ENCODE data around the gene DRC7. TPM values are rescaled to one million over a fixed set of nuclear protein-coding genes. Genes with fewer than 3 reads are reported as not detected.

DRC7 gene
- total RNA-seq, 4 donors from 2014 or later = 0.22 to 7.1 TPM; not detected in 2

DNA sequence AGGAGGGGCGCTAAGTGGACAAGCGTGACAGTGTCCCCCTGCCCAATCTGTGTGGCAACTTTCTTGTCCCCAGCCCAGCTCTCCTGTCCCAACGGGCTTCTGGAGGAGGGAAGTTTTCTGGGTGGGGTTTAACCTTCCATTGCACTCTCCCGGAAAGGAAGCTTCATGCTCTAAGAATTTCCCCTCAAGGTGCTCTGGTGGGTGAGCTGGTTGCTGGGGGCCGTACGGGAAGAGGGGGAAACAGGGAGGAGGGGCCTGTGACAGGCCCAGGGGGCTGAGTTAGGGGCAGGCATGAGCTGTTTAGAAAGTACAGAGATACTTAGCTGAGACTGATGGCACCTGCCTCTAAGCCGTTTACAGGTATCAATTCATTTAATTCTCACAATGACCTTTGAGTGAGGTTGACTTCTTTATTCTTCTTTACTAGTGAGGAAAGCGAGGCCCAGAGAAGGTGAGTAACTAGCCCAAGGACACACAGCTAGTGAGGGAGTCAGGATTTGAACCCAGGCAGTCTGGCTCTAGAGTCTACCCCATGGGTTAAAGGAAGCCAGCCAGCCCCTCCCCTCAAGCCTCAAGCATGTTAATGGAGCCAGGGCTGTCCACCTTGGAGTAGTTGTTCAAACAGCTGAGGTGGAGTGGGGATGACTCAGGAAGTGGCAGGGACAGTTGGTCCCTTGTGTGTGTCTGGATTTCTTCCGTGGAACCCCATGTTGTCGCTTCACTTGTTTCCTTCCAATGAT is 47.3 kb upstream of the DRC7 start:
- Histone ChIP-seq H3K27me3 (no peaks in the 10 kb centered on the region), H3K36me3 (peaks cover 15 to 18% of the 10 kb centered on the region in 2 donors), H3K27ac (peak overlapping the region; percentile 55 to 80 (median 58)), H3K9me3 (no peaks in the 10 kb centered on the region), H3K4me3 (replicated peaks in 1 of 3) (no peak overlapping the region), H3K4me1 (peaks cover 11 to 57% of the 10 kb centered on the region in 2 donors)
- no peak for DNase-seq
- WGBS, 2 donors = 54 to 64% methylated on average over 10 of the region's 10 CpGs
- TF ChIP-seq, protein P1, sequence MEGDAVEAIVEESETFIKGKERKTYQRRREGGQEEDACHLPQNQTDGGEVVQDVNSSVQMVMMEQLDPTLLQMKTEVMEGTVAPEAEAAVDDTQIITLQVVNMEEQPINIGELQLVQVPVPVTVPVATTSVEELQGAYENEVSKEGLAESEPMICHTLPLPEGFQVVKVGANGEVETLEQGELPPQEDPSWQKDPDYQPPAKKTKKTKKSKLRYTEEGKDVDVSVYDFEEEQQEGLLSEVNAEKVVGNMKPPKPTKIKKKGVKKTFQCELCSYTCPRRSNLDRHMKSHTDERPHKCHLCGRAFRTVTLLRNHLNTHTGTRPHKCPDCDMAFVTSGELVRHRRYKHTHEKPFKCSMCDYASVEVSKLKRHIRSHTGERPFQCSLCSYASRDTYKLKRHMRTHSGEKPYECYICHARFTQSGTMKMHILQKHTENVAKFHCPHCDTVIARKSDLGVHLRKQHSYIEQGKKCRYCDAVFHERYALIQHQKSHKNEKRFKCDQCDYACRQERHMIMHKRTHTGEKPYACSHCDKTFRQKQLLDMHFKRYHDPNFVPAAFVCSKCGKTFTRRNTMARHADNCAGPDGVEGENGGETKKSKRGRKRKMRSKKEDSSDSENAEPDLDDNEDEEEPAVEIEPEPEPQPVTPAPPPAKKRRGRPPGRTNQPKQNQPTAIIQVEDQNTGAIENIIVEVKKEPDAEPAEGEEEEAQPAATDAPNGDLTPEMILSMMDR (IDR thresholded peaks at IDR 0.05) = no peak
- intact Hi-C loops (cut with DNase I) = no loop called here

DNA sequence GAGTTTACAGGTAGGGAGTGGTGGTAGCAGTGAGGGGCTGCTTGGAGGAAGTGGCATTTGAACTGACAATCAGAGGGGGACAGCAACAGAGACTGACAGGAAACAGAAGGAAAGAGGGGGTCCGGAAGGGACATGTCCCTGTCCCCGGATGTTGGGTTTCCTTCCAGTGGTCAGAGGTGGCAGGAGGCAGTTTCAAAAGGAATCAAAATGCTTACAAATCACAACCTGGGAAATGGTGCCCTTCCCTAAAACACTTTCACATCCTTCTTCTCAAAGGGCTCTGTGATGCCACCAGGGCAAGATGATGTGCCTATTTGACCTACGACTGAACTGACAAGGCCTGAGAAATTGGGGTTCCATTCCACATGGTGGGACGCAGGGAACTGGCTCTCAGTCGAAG is 46.5 kb upstream of the DRC7 start:
- no peaks in the 10 kb centered on the region for H3K27me3 ChIP-seq
- peak overlapping the region; percentile 45 to 80 (median 58) for H3K27ac ChIP-seq
- TF ChIP-seq POLR2A (IDR thresholded peaks at IDR 0.05) = no peak
- TF ChIP-seq, protein P1 (IDR thresholded peaks at IDR 0.05) = no peak
- intact Hi-C loops (cut with DNase I) = loop anchor here (2.0 kb wide), 1 partner anchor 47 kb away; no protein-coding TSS in a partner anchor
- WGBS, 2 donors = 69 to 77% methylated on average over 5 of the region's 5 CpGs
- H3K4me3 ChIP-seq (replicated peaks in 1 of 3) = no peak overlapping the region
- H3K4me1 ChIP-seq = peaks cover 4 to 51% of the 10 kb centered on the region in 2 donors
- H3K36me3 ChIP-seq = peaks cover 19 to 26% of the 10 kb centered on the region in 2 donors
- H3K9me3 ChIP-seq = no peaks in the 10 kb centered on the region
- DNase-seq = no peak

DNA sequence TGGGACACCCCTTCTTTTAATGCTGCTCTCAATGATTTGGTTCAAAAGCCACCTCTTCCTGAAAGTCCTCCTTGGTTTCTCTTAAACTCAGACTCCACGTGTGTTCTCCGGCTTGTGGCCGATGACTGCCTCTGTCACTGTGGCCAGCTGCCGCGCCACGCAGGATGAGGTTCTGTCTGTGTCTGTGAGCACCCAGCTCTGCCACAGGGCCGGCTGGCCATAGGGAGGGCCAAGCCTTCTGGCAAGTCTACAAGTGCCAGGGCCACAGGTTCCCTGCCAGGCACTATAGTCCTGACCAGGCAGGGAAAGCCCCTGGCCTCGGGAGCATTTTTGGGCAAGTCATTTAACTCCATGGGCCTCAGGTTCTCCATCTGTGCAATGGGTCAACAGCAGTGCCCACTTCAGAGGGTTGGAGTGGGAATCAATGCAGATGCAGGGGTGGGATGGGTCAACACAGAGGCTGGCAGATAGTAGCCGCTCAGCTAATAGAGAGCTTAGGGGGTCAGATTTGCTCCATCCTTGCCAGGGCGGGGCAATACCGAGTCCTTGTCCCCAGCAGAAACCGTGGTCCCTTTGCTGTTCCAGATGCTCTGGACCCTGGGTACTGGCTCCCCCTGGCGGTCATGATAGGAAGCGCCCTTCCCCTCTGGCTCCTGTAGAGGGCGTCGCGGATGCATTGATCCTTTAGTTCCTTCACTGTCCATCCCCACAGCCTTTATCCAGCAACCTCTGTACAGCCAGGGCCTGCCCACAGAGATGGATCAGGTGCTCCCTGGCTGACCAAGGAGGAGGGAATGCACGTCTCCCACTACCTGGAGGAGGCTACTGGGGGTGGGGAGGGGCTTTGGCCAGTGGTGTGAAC is 45.8 kb upstream of the DRC7 start:
- WGBS, 2 donors = 62 to 68% methylated on average over 3 to 11 of the region's 18 CpGs
- no peak overlapping the region for H3K4me3 ChIP-seq (replicated peaks in 1 of 3)
- TF ChIP-seq, protein P1 (IDR thresholded peaks at IDR 0.05) = peak; percentile 96 to 100 (median 100)
- TF ChIP-seq POLR2A (IDR thresholded peaks at IDR 0.05) = no peak
- H3K27ac ChIP-seq = peak overlapping the region in 2 of 3 donors; percentile 58 to 80
- DNase-seq = peak; percentile 71 to 79
- peaks cover 19 to 33% of the 10 kb centered on the region in 2 donors for H3K36me3 ChIP-seq
- H3K4me1 ChIP-seq = peaks cover 0 to 44% of the 10 kb centered on the region in 2 donors
- H3K27me3 ChIP-seq = no peaks in the 10 kb centered on the region
- intact Hi-C loops (cut with DNase I) = loop anchor here (2.0 kb wide), 1 partner anchor 48 kb away; no protein-coding TSS in a partner anchor
- no peaks in the 10 kb centered on the region for H3K9me3 ChIP-seq

DNA sequence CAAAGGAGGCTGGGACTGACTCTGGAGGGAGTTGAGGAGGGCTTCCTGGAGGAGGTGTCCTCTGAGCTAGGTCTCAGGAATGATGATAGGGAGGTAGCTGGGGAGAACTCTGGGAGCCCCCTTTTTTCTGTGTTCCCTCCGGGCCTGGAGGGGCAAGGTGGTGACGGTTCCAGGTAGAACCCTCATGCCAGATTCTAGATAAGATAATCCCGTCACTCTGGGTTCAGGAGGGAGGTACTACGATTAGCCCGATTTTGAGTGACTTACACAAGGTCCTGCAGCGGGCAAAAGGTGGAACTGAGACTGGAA is 45.2 kb upstream of the DRC7 start:
- intact Hi-C loops (cut with DNase I) = loop anchor here (2.0 kb wide), 1 partner anchor 49 kb away; no protein-coding TSS in a partner anchor
- Histone ChIP-seq H3K9me3 (no peaks in the 10 kb centered on the region), H3K27me3 (no peaks in the 10 kb centered on the region), H3K27ac (no peak overlapping the region), H3K4me3 (replicated peaks in 1 of 3) (no peak overlapping the region), H3K4me1 (peaks cover 0 to 41% of the 10 kb centered on the region in 2 donors), H3K36me3 (peaks cover 19 to 36% of the 10 kb centered on the region in 2 donors)
- DNase-seq = no peak
- 92 to 93% methylated on average over 6 of the region's 6 CpGs for WGBS, 2 donors
- TF ChIP-seq, protein P1 (IDR thresholded peaks at IDR 0.05) = no peak
- no peak for TF ChIP-seq POLR2A (IDR thresholded peaks at IDR 0.05)

Measured in thyroid gland (tissue), 4 donors.